Endothelial cell of umbilical vein (primary cell): ENCODE results near the gene GRK5. TPM values are rescaled to one million over a fixed set of nuclear protein-coding genes. Genes with fewer than 3 reads are reported as not detected.

Source experiments
- BruUV-seq: library from RNA; stranded (reverse); fragments of 400-500 nt; replicated peaks from 2 replicates; lab custom pipeline; 2021; lab: Mats Ljungman, UMichigan
- CTCF ChIA-PET: fragments of 300-600, 350-600 bp; sonication (Branson Sonifier 250); formaldehyde crosslinking; loops from one replicate; lab custom pipeline; 2021; ENCODE audit warnings: antibody characterized with exemption, inconsistent platforms; lab: Charles Lee
- POLR2A ChIA-PET: fragments of 300-600, 350-600 bp; sonication (Branson Sonifier 250); formaldehyde crosslinking; loops from one replicate; lab custom pipeline; 2021; ENCODE audit warnings: antibody characterized with exemption, inconsistent platforms; lab: Charles Lee
- DNase-seq: peaks from one replicate; pipeline ENCODE4 v3.0.0-alpha.2; 2011; ENCODE audit warnings: low read depth, low spot score
- FAIRE-seq: peaks from 2 replicates; lab custom pipeline; 2011; peaks lifted over from hg19 to GRCh38; lab: Jason Lieb, UNC
- H2AFZ ChIP-seq: 2 replicates; pipeline ENCODE4 v1.6.0; 2012; ENCODE audit warnings: low read depth, low read length, control low read depth, inconsistent platforms
- H3K27ac ChIP-seq: 2 replicates; pipeline ENCODE4 v1.5.1; 2011; ENCODE audit warnings: low read depth, mild to moderate bottlenecking, control low read depth, low read length, moderate library complexity; ENCODE audit not compliant: insufficient read depth
- H3K27me3 ChIP-seq, 2 experiments: 2 replicates each; pipeline versions ENCODE4 v1.6.0 to v1.6.1; 2011; ENCODE audit warnings: low read length in 2 of 2, mixed read lengths in 1 of 2; ENCODE audit not compliant: control insufficient read depth in 2 of 2, insufficient read depth in 2 of 2
- H3K36me3 ChIP-seq, 2 experiments: 2 replicates in 1 of 2; 3 replicates in 1 of 2; pipeline ENCODE4 v1.5.1; 2011; ENCODE audit warnings: low read length in 2 of 2, mild to moderate bottlenecking in 1 of 2, moderate library complexity in 1 of 2; ENCODE audit not compliant: control insufficient read depth in 2 of 2, insufficient read depth in 2 of 2; ENCODE audit errors: extremely low read depth in 1 of 2
- H3K4me1 ChIP-seq: 3 replicates; pipeline ENCODE4 v1.5.1; 2011; ENCODE audit warnings: mild to moderate bottlenecking, low read length; ENCODE audit not compliant: control insufficient read depth, insufficient read depth; ENCODE audit errors: extremely low read depth
- H3K4me2 ChIP-seq: 2 replicates; pipeline ENCODE4 v1.6.1; 2011; ENCODE audit warnings: low read length, control low read depth, mixed read lengths; ENCODE audit not compliant: insufficient read depth
- H3K4me3 ChIP-seq, 3 experiments: fragments of 200-600 bp in 1 of 3; sonication (generic), shearing (Covaris generic) in 1 of 3; replicated peaks in 1 of 3; 2 replicates each; pipeline ENCODE4 v1.5.1; 2011 to 2016; ENCODE audit warnings: control low read depth in 3 of 3, low read length in 3 of 3, mild to moderate bottlenecking in 2 of 3, inconsistent platforms in 1 of 3, low read depth in 1 of 3, moderate library complexity in 1 of 3; ENCODE audit not compliant: insufficient read depth in 1 of 3
- H3K79me2 ChIP-seq: 2 replicates; pipeline ENCODE4 v1.6.0; 2012; ENCODE audit warnings: low read length, inconsistent platforms; ENCODE audit not compliant: control insufficient read depth, insufficient read depth
- H3K9ac ChIP-seq: replicated peaks from 2 replicates; pipeline ENCODE3; 2011; ENCODE audit warnings: low read length, control low read depth; ENCODE audit not compliant: insufficient read depth; ENCODE audit errors: extremely low read depth
- H3K9me1 ChIP-seq: replicated peaks from 3 replicates; pipeline ENCODE4 v1.6.0; 2011; ENCODE audit warnings: mild to moderate bottlenecking, low read length; ENCODE audit not compliant: control insufficient read depth, insufficient read depth; ENCODE audit errors: extremely low read depth
- H3K9me3 ChIP-seq: replicated peaks from 2 replicates; pipeline ENCODE4 v1.5.1; 2012; ENCODE audit warnings: low read length, inconsistent platforms; ENCODE audit not compliant: control insufficient read depth, insufficient read depth
- H4K20me1 ChIP-seq: replicated peaks from 2 replicates; pipeline ENCODE3; 2011; ENCODE audit warnings: mild to moderate bottlenecking, low read length; ENCODE audit not compliant: control insufficient read depth, insufficient read depth; ENCODE audit errors: extremely low read depth
- EZH2 ChIP-seq: IDR thresholded peaks from 2 replicates; pipeline ENCODE4 v1.6.1; 2012; ENCODE audit warnings: borderline replicate concordance, low read depth, mild to moderate bottlenecking, moderate library complexity, low read length, inconsistent platforms; ENCODE audit not compliant: severe bottlenecking
- FOS ChIP-seq: IDR thresholded peaks from 2 replicates; pipeline ENCODE4 v1.6.1; 2011; ENCODE audit warnings: mild to moderate bottlenecking, low read length, moderate library complexity, borderline replicate concordance; ENCODE audit not compliant: insufficient read depth
- GATA2 ChIP-seq: IDR thresholded peaks from 2 replicates; pipeline ENCODE4 v1.7.0; 2011; ENCODE audit warnings: low read depth, mild to moderate bottlenecking, moderate library complexity, mixed read lengths, low read length; ENCODE audit not compliant: insufficient read length, insufficient read depth
- JUN ChIP-seq: IDR thresholded peaks from 2 replicates; pipeline ENCODE4 v1.6.1; 2011; ENCODE audit warnings: borderline replicate concordance, low read depth; ENCODE audit not compliant: insufficient read length, insufficient read depth
- MAX ChIP-seq: IDR thresholded peaks from 2 replicates; pipeline ENCODE4 v1.6.1; 2011; ENCODE audit not compliant: insufficient read depth, insufficient read length
- MYC ChIP-seq: IDR thresholded peaks from one replicate; pipeline ENCODE4 v1.6.1; 2011; ENCODE audit warnings: mild to moderate bottlenecking, low read depth, low read length
- POLR2A ChIP-seq: IDR thresholded peaks from 2 replicates; pipeline ENCODE4 v1.6.1; 2012; ENCODE audit warnings: low read depth, mild to moderate bottlenecking, control low read depth, low read length
- POLR2AphosphoS5 ChIP-seq: IDR thresholded peaks from 2 replicates; pipeline ENCODE4 v1.6.1; 2012; ENCODE audit warnings: low read depth, mild to moderate bottlenecking, control low read depth, low read length, moderate library complexity; ENCODE audit not compliant: insufficient read depth
- dilution Hi-C: fragments of 300-500 bp; cut with MboI; formaldehyde crosslinking; loops from one replicate; pipeline ENCODE4 v1.15.0; 2019; ENCODE audit warnings: low sequenced_read_pairs; ENCODE audit not compliant: extremely low pct_ligation_motif_present
- intact Hi-C: fragments of 100-400 bp; cut with micrococcal nuclease; formaldehyde crosslinking; loops from one replicate; pipeline ENCODE4 v1.10.0; 2022
- polyA plus RNA-seq, 4 experiments: library from polyadenylated mRNA; depleted of rRNA in 3 of 4; stranded (reverse) in 3 of 4; unstranded in 1 of 4; fragments of >200 nt; gene quantifications; 2 replicates each; pipeline versions ENCODE4 v1.2.1 to v1.2.3, GENCODE V29; 2011 to 2012; ENCODE audit warnings: missing spikeins in 1 of 4
- total RNA-seq: library from RNA; stranded (reverse); gene quantifications from 2 replicates; pipeline ENCODE4 v1.2.3, GENCODE V29; 2021
- TF ChIP-seq, protein P1 (sequence below), 2 donors: IDR thresholded peaks; 1 replicate in 1 of 2; 2 replicates in 1 of 2; pipeline ENCODE4 v1.5.1; 2011; ENCODE audit warnings: low read length in 2 of 2, mild to moderate bottlenecking in 2 of 2, moderate library complexity in 2 of 2, control low read depth in 1 of 2, inconsistent platforms in 1 of 2, low read depth in 1 of 2; ENCODE audit not compliant: insufficient read depth in 1 of 2; ENCODE audit errors: extremely low read depth in 1 of 2

The GRK5 gene
- total and polyA plus RNA-seq, 2 donors (not counting 3 experiments of a cell fraction or from before 2014, with no cell fraction given) = 13.1 to 29.5 TPM

DNA sequence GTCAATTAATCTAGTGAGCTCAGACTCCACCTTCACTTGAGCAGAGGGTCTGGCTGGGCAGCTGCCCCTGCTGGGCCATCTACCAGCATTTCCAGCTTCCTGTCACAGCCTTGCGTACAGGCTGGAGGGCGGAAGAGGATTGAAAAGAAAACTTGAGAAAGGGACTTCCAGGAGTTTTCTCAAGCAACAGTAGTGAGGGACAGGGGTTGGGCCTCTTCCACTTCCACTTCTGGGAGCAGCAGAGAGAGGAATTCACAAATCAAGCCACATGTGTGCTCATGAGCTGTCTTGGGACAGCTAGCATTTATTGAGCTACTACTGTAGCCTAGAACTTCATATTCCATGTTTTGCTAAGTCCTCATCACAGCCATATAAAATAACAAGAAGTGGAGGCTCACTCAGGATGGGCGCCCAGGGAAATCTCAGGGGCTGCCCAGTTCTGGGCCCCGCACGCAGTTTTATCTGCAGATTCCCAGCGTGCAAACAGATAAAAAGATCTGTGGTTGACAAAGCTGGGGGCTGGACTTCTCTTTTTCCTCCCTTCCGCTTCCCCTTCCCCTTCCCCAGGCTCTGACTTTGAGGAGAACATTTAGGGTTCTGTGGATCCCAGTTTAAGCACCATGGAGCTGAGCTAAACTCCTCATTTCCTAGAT, 199.4 kb downstream of the GRK5 start:
- Histone ChIP-seq H3K9ac (no peak overlapping the region), H3K9me3 (no peaks in the 10 kb centered on the region), H3K4me2 (no peak overlapping the region), H3K9me1 (no peaks in the 10 kb centered on the region), H3K36me3 (no peaks in the 10 kb centered on the region), H3K4me3 (no peak overlapping the region), H3K27ac (no peak overlapping the region), H3K4me1 (peaks cover 50% of the 10 kb centered on the region), H2AFZ (no peak overlapping the region), H4K20me1 (no peaks in the 10 kb centered on the region), H3K79me2 (no peaks in the 10 kb centered on the region), H3K27me3 (no peaks in the 10 kb centered on the region)
- intact Hi-C loops (no loop called here), dilution Hi-C loops (no loop called here)
- no TSS peak for BruUV-seq
- ChIA-PET CTCF (interaction anchor here (0.7 to 2.3 kb wide), 4 partner anchors 12 to 200 kb away, joined by 3 to 8 read pairs (median 5); no protein-coding TSS in a partner anchor), POLR2A (interaction anchor here (0.6 kb wide), 1 partner anchor 95 kb away, joined by 5 read pairs; no protein-coding TSS in a partner anchor)
- DNase-seq (no peak), FAIRE-seq (no peak)
- no peak for TF ChIP-seq MAX
- no peak for TF ChIP-seq GATA2
- no peak for TF ChIP-seq FOS
- no peak for TF ChIP-seq POLR2A
- TF ChIP-seq, protein P1, sequence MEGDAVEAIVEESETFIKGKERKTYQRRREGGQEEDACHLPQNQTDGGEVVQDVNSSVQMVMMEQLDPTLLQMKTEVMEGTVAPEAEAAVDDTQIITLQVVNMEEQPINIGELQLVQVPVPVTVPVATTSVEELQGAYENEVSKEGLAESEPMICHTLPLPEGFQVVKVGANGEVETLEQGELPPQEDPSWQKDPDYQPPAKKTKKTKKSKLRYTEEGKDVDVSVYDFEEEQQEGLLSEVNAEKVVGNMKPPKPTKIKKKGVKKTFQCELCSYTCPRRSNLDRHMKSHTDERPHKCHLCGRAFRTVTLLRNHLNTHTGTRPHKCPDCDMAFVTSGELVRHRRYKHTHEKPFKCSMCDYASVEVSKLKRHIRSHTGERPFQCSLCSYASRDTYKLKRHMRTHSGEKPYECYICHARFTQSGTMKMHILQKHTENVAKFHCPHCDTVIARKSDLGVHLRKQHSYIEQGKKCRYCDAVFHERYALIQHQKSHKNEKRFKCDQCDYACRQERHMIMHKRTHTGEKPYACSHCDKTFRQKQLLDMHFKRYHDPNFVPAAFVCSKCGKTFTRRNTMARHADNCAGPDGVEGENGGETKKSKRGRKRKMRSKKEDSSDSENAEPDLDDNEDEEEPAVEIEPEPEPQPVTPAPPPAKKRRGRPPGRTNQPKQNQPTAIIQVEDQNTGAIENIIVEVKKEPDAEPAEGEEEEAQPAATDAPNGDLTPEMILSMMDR (IDR thresholded peaks at IDR 0.05; ENCODE audit: extremely low read depth in 1 of 2, insufficient read depth in 1 of 2, low read depth in 1 of 2, low read length in 2 of 2) = no peak
- TF ChIP-seq EZH2 = no peak
- TF ChIP-seq MYC = no peak
- TF ChIP-seq JUN = no peak
- TF ChIP-seq POLR2AphosphoS5 = no peak
